Frontal cortex (tissue), 4 donors: Measurements from ENCODE around the gene CTAG1B. TPM values are rescaled to one million over a fixed set of nuclear protein-coding genes. Genes with fewer than 3 reads are reported as not detected.
"Not testable (repeated sequence)": the region's sequence is repeated elsewhere in the genome, so short reads cannot be mapped to it uniquely, and the experiment has no call there.

Experiments used
- DNase-seq, 2 donors: peaks; one replicate each; pipeline ENCODE4 v3.0.0; 2012; ENCODE audit warnings: low spot score in 2 of 2
- FAIRE-seq: peaks from 2 replicates; lab custom pipeline; 2012; peaks lifted over from hg19 to GRCh38; lab: Jason Lieb, UNC
- total RNA-seq: library from RNA; depleted of rRNA; stranded (reverse); fragments of >200 nt; gene quantifications from one replicate; pipeline ENCODE4 v1.2.3, GENCODE V29; 2014
- donor health status: control.
- donor health status: control.
- donor health status: control.

CTAG1B gene
- total RNA-seq, 1 donor from 2014 or later: not detected

DNA sequence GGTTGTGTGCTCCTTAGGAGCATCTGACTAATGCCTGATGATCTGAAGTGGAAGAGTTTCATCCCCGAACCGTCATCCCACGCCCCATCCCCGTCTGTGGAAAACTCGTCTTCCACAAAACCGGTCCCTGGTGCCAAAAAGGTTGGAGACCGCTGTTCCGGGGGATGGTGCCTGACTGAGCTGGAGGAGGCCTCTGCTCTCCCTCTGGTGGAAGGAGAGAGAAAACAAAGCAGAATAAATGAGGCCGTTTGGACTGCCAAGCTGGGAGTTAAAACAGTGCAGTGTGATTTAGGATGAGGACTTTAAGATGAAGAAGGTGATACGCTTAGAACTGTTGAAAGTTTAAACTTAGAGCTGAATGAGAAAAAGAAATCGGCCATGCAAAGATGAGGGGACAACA lies 14.6 kb upstream of the CTAG1B start:
- not testable (repeated sequence) for FAIRE-seq, DNase-seq

DNA sequence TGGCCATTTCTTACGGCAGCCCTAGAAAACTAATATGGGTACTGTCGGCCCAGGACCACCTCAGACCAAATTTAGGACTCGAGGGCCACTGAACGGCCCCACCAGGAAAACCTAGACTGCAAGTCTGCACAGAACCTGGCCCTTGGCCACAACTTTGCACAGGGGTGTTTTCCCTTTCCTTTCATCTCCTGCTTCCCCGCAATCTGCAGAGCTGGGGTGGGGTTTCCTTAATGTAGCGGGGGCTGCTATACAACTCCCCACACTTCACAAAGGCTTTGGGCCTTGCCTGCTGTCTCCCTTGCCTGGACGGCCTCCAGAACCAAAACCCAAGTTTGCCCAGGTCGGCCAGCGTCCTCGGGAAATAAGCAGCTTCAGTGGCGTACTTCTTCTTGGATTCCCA lies 11.9 kb upstream of the CTAG1B start:
- not testable (repeated sequence) for FAIRE-seq, DNase-seq

DNA sequence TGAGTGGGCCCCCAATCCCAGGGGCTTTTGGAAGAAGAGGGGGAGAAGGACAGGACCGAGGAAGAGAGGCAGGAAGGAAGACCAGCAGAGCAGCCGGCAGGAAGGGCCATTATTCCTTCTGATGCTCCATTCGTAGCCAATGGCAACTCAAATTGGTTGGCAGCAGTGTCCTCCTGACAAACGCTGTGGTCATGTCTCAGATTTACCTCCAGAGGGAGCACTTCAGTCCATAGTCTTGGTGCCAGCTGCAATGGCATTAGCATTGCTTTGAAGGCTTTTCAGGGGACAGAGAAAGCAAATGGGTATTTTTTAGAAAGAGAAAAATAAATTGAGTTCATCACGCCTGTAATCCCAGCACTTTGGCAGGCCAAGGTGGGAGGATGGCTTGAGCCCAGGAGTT lies 9.9 kb upstream of the CTAG1B start:
- not testable (repeated sequence) for FAIRE-seq, DNase-seq

DNA sequence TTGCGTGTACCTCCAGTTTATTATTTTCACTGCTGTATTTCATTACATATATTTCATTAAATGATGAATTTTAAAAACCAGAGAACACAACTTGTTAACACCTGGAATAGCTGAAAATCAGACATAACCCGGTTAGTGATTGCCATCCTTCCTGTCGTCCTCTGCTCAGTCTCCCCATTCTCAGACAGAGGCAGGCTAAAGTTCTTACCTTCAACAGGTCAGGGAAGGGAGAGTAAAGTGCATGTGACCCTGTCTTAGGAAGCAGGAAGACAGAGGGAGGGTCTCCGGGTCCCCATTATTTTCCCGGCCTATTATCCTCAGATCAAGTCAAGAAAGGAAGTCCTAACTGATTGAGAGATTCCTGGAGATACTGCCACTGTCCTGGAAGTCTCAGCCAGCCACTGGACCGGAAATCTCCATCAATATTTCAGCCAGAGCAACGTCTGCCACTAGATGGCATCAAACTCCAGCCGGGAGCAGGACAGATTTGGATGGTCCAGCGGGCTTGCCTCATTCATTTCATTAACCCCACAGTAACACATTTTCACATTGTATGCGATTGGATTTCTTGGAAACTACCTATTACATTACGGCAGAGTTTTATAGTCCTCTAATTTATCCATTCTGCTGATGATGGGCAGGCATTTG lies 1.8 kb upstream of the CTAG1B start:
- FAIRE-seq, DNase-seq: not testable (repeated sequence)

DNA sequence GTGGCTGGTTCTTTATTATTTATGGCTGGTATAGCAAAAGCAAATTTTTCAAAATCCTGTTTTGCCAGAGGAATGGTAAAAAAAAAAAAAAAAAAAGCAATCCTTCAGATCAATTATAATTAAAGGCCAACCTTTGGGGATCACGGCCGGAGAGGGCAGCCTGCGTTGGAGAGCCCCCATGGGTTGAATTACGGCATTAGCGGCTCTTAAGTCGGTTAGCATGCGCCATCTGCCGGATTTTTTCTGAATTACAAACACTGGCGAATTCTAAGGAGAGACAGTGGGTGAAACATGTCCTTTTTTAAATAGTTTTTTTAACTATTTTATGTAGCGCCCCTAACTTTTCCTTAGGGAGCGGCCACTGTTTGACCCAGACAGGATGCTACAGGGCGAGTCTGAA lies 5.5 kb downstream of the CTAG1B start:
- peak; percentile 76 for FAIRE-seq
- DNase-seq: not testable (repeated sequence)

DNA sequence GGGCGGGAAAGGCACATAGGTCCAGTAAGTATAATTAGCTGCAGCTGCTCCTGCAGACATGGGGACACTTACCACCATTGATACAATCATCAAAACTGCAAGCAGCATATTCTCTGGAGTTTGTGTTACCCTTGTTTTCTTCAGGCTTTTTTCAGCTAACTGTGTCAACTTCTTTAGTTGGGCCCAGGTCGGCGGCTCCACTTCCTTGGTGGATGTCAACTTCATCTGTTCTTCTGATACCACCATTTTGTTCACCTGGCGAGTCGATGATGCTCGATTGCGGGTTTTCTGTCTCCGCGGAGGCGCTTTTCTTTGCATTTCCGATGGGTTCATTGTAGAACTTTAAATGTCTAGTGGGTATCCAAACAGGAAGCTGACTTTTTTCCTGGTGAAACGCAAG lies 7.9 kb downstream of the CTAG1B start:
- DNase-seq, FAIRE-seq: not testable (repeated sequence)

DNA sequence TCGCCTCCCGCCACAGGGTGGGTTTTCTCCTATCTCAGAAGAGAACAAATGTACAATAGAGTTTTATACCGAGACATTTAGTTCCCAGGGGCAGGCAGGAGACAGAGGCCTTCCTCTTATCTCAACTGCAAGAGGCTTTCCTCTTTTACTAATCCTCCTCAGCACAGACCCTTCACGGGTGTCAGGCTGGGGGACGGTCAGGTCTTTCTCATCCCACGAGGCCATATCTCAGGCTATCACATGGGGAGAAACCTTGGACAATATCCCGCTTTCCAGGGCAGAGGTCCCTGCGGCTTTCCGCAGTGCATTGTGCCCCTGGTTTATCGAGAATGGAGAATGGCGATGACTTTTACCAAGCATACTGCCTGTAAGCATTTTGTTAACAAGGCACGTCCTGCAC lies 10.3 kb downstream of the CTAG1B start:
- DNase-seq, FAIRE-seq: not testable (repeated sequence)

DNA sequence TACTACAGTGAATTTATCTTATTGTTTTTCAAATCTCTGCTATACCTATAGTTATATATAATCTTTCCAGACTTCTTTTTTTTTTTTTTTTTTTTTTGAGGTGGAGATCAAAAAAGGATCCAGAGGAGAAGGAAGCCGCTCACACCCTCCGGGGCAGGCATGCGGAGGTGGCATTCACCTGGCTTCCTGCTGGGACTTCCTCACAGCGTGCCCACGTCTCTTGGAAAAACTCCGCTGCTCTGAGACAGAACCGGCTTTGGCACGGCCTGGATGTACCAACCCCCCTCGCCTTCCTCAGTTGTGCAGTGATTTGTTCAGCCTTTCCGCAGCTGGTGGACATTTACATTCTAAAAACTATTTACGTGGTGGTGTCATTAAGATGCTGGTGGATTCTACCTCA lies 11.1 kb downstream of the CTAG1B start:
- not testable (repeated sequence) for FAIRE-seq, DNase-seq

DNA sequence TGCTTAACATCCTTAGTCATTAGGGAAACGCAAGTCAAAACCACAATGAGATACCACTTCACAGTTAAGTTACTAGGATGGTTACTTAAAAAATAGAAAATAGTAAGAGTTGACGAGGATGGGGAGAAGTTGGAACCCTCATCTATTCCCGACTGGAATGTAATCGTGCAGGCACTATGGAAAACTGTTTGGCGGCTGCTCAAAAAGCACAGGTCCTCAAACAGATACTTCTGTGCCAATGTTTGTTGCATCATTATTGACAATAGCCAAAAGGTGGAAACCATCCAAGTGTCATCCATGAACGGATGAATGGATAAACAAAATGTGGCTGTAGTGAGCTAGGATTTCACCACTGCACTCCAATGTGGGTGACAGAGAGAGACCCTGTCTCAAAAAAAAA lies 11.7 kb downstream of the CTAG1B start:
- no peak for FAIRE-seq
- no peak for DNase-seq

DNA sequence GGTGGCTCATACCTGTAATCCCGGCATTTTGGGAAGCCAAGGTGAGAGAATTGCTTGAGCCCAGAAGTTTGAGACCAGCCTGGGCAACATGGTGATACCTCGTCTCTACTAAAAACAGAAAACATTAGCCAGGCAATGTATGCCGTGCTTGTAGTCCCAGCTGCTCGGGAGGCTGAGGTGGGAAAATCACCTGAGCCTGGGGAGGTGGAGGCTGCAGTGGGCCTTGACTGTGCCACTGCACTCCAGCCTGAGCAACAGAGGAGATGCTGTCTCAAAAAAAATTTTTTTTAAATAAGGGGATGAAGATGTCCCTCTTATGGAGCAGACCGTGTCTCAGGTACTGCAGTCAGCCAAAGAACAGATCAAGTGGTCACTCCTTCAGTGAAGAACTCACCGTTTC lies 13.5 kb downstream of the CTAG1B start:
- DNase-seq (no peak), FAIRE-seq (no peak)

DNA sequence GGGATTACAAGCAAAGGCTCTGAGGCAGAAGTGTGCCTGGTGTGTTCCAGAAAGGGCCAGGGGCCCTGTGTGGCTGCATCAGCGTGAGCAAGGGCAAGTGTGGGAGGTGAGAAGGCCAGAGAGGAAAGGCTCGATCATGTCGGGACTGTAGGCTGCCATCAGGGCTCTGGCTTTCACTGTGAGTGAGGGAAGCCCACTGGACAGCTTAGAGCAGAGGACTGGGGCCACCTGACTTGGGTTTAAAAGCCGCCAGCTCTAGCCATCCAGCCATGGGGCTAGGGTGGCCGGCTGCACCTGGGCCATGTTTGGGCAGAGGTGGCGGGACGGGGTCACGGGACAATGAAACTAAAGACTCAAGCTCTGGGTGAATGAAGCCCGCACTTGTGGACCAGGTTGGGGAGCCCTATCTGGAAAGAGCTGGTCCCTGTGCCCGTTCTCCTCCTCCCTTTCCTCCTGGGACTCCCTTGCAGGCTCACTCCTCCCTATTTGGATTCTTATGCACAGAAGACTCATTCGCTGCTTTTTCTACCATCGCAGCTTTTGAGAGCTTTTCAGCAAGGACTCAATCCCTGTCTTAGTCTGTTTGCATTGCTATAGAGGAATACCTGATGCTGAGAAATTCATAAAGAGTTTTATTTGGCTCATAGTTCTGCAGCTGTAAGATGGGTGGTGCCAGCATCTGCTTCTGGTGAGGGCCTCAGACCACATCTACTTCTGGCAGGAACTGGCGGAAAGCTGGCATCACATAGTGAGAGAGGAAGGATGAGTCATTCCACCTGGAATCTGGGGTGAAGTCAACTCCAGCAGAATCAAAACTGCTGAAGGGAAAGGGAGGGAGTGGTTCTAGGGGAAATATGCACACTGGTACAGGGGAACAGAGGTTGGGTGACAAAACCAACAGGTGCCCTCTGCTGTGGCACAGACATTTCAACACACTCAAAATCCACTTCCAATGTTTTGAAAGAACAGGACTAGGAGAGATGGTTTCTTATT lies 15.3 kb downstream of the CTAG1B start:
- no peak for FAIRE-seq
- DNase-seq: no peak

DNA sequence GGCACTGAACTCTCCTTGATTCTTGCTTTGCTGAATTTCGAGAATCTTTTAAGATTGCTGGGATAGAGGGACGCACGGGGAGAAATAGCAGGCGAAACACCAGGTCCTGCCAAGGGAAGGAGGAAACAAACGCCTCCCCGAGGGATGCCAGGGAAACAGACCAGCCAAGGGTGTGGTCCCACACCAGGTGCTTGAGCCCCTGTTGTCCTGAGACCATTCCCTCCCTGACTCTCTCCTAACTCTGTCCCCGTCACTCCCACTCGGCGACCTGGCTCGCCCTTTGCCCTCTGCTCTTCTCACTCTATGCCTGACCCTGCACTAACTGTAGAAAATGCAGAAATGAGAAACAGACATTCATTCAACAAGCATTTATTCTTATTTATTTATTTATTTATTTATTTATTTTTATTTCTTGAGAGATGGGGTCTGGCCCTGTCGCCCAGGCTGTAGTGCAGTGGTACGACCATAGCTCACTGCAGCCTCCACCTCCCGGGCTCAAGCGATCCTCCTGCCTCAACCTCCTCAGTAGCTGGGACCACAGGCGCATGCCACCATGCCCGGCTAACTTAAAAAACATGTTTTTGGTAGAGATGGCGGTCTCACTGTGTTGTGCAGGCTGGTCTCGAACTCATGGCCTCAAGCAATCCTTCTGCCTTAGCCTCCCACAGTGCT lies 16.2 kb downstream of the CTAG1B start:
- DNase-seq: no peak
- no peak for FAIRE-seq

DNA sequence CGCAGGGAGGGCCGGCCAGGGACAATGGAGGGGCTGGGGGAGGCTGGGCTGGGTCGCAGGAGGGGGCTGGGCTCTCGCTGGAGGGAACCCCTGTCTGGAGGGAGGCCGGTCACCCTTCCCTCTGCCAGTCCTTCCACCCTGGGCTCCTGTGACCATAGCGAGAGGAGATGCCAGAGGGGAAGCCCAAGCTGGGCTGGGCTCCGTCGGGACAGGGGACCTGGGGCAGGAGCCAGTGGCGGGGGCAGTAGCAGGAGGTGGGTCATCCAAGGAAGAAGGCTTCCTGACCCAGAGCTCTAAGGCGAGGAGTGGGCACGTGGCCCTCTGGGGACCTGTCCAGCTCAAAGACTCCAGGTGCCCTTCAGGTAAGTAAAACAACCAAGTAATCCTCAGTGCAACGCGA lies 16.9 kb downstream of the CTAG1B start:
- FAIRE-seq: no peak
- DNase-seq: no peak

DNA sequence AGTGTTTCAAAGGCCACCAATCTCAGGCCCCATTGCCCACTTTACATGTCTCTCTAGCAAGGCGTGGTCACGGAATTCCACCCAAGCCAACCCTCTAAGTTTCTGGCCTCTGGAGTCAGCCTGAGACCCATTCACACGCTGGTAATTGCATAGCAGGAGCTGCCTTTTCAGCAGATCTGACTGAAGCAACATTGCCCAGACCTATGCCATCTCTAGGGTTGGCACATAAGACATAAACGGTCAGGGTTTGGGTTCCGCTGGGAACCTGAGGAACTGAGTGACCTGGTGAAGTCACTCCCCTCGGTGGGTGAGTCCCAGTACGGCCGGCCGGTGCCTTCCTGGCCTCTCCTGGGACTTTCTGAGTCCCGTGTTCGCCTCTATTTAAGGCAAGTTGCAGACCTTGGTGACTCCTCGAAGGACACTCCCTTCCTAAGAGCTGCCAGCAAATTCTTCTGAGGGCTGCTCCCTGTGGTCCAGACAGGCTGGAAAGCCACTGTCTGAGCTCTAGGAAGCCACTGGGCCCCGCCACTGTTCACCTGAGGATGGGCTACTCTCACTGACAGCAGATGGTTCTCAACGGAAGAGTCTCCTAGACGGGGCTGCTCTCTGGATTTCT lies 18.2 kb downstream of the CTAG1B start:
- FAIRE-seq (no peak), DNase-seq (no peak)

DNA sequence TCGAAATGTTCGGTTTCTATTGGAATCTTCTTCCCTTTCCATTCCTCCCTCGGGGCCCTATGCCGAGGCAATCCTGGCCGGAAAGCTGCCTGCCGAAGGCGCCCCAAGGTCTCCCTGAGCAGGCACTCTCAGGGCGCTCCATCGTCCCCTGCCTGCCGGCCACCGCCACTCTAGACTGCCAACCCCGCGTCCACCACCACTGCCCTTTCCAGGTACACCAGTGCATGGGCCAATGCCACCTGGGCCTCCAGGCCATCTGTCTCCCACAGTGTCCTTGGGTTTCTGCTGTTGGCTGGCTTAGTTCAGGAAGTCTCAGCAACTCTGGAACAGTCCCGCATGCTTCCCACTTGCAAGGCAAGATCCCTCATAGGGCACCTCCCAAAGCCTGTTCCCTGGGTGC lies 19.6 kb downstream of the CTAG1B start:
- DNase-seq (no peak), FAIRE-seq (no peak)

DNA sequence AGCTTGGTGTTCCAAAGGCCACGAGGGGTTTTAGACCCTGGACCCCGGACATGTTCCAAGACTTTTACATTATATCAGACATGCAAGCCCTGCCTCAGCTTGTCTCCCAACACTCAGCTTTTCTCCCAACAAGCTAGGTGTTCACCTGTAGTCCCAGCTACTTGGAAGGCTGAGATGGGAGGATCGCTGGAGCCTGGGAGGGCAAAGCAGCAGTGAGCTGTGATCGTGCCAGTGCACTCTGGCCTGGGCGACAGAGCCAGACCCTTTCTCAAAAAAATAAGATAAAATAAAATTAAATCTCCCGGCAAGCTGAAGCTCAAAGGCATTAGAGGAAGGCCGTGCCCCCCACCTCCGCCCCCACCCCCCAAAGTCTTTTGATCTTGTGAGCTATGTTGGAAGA lies 20.4 kb downstream of the CTAG1B start:
- FAIRE-seq (no peak), DNase-seq (no peak)

DNA sequence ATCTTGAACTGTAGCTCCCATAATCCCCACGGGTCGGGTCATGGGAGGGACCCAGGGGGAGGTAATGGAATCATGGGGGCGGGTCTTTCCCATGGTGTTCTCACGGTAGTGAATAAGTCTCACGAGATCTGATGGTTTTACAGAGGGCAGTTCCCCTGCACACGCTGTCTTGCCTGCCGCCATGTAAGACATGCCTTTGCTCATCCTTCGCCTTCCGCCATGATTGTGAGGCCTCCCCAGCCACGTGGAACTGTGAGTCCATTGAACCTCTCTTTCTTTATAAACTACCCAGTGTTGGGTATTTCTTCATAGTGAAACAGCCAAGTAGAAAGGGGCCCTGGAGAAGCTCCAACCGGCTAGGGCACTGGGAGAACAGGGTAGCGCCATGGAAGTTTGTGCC lies 21.9 kb downstream of the CTAG1B start:
- FAIRE-seq (no peak), DNase-seq (no peak)

DNA sequence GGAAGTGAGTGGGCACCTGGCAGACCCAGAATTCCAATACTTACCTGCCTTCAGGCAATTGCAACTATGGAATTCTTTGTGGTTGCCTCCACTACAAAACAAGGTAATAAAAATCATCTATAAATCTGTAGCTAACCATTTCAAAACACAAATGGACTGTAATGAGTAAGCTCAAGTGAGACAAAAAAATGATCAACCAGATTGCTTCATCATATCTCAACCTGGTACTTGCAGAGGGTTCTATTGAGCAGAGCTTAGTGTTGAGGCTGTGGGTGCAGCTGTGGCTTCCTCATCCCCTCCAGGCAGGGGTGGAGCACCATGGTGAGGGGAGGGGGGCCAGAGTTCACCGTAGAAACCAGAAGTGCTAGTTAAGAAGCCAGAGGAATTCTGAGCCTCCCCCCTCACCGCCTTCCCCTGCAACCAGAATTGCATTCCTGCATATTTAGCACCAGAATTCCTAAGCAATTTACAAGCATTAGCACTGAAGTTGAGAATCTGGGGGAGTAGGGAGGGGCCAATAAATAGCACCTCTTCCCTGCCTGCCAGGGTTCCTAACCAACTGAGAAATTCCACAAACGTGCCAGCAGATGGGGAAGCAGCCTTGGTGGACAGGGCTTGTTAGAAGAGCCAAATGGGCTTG lies 22.7 kb downstream of the CTAG1B start:
- no peak for DNase-seq
- no peak for FAIRE-seq

DNA sequence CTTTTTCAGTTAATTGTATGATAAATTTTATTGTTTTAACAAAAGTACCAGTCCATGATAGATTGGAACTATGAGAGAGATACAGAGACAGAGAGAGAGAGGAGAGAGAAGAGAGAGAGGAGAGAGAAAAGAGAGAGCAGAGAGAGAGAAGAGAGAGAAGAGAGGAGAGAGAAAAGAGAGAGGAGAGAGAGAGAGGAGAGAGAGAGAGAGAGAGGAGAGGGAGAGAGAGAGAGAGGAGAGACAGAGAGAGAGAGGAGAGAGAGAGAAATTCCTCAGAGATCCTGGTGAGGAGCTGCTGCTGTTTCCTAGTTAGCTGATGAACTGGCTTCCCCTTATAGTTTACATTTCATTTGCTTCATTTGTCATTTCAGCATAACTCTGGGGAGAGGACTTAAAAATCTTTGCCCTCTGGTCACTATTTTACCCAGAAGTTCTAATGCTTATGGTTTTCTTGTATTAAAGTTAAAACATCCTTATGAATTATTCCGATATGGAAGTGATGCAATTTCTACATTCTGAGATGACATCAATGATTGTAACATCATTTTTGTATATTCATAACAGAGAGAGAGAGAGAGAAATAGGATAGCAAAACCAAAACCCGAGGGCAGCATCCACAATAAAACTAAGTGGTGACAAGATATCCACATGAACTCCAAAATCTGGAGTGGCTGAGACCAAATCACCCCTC lies 23.4 kb downstream of the CTAG1B start:
- FAIRE-seq: no peak
- DNase-seq: no peak
